ENCODE data around the gene SLAMF9. TPM values are rescaled to one million over a fixed set of nuclear protein-coding genes. Genes with fewer than 3 reads are reported as not detected.

SLAMF9 gene
- total RNA-seq, 1 experiment from 2014 or later, result not detected

DNA sequence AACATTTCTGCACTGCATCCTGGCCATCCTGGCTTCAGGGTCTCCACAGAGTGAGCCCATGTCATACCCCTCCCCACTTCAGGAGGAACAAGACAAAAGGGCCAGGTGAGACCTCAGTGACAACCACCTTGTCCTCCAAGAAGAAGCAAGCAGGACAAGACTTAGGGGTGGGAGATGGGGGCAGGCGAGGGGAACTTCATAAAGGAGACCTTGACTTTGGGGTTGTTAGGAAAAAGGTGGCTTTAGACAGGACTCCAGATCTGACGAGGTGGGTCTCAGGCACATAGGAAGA, 24.0 kb upstream of the SLAMF9 start (continued):
- no peak for TF ChIP-seq REST (IDR thresholded peaks at IDR 0.05; ENCODE audit: low read depth)
- TF ChIP-seq, protein P1, sequence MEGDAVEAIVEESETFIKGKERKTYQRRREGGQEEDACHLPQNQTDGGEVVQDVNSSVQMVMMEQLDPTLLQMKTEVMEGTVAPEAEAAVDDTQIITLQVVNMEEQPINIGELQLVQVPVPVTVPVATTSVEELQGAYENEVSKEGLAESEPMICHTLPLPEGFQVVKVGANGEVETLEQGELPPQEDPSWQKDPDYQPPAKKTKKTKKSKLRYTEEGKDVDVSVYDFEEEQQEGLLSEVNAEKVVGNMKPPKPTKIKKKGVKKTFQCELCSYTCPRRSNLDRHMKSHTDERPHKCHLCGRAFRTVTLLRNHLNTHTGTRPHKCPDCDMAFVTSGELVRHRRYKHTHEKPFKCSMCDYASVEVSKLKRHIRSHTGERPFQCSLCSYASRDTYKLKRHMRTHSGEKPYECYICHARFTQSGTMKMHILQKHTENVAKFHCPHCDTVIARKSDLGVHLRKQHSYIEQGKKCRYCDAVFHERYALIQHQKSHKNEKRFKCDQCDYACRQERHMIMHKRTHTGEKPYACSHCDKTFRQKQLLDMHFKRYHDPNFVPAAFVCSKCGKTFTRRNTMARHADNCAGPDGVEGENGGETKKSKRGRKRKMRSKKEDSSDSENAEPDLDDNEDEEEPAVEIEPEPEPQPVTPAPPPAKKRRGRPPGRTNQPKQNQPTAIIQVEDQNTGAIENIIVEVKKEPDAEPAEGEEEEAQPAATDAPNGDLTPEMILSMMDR (IDR thresholded peaks at IDR 0.05 in 2 of 3, conservative IDR thresholded peaks at IDR 0.05 in 1 of 3; ENCODE audit: borderline replicate concordance in 1 of 3, insufficient read depth in 1 of 3, low read depth in 2 of 3, low read length in 2 of 3), result no peak

- DNase-seq (ENCODE audit: low read depth, low spot score) (no peak), ATAC-seq (no peak)
- TF ChIP-seq FOSL1 (IDR thresholded peaks at IDR 0.05; ENCODE audit: low read depth) (no peak), SIN3A (IDR thresholded peaks at IDR 0.05; ENCODE audit: low read depth) (no peak), POLR2A (IDR thresholded peaks at IDR 0.05; ENCODE audit: borderline replicate concordance, extremely low read depth, insufficient read depth, insufficient read length) (no peak), RAD21 (IDR thresholded peaks at IDR 0.05; ENCODE audit: low read depth) (no peak), EZH2phosphoT487 (IDR thresholded peaks at IDR 0.05; ENCODE audit: borderline replicate concordance) (no peak), ZFX (IDR thresholded peaks at IDR 0.05) (no peak), CEBPB (IDR thresholded peaks at IDR 0.05; ENCODE audit: low read depth) (no peak), SRF (IDR thresholded peaks at IDR 0.05; ENCODE audit: low read depth) (no peak), ELF1 (IDR thresholded peaks at IDR 0.05; ENCODE audit: borderline replicate concordance, low read depth) (no peak), ZBTB33 (IDR thresholded peaks at IDR 0.05; ENCODE audit: extremely low read depth, insufficient replicate concordance, low read length) (no peak), EGR1 (IDR thresholded peaks at IDR 0.05; ENCODE audit: low read depth) (no peak)
- TF ChIP-seq, protein P2, sequence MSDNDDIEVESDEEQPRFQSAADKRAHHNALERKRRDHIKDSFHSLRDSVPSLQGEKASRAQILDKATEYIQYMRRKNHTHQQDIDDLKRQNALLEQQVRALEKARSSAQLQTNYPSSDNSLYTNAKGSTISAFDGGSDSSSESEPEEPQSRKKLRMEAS (IDR thresholded peaks at IDR 0.05), result no peak
- TF ChIP-seq, protein P3, sequence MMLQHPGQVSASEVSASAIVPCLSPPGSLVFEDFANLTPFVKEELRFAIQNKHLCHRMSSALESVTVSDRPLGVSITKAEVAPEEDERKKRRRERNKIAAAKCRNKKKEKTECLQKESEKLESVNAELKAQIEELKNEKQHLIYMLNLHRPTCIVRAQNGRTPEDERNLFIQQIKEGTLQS (IDR thresholded peaks at IDR 0.05), result no peak
- Histone ChIP-seq H3K27ac (ENCODE audit: low read depth, low read length) (no peak overlapping the region), H3K4me2 (ENCODE audit: low read length) (no peak overlapping the region), H3K9me3 (ENCODE audit: control insufficient read depth in 1 of 2, insufficient read depth in 1 of 2, low read depth in 1 of 2, low read length in 2 of 2) (no peaks in the 10 kb centered on the region), H3K4me3 (replicated peaks in 1 of 2; ENCODE audit: low read depth in 1 of 2, low read length in 2 of 2) (no peak overlapping the region), H4K20me1 (ENCODE audit: insufficient read depth) (no peaks in the 10 kb centered on the region), H3K36me3 (ENCODE audit: control insufficient read depth in 1 of 2, insufficient read depth in 2 of 2, low read length in 2 of 2) (no peaks in the 10 kb centered on the region), H3K27me3 (ENCODE audit: insufficient read depth, low read length) (peaks cover 47% of the 10 kb centered on the region), H3K9ac (ENCODE audit: low read length) (no peak overlapping the region), H3K79me2 (ENCODE audit: insufficient read depth, low read length) (no peaks in the 10 kb centered on the region), H3K9me2 (ENCODE audit: insufficient read depth) (no peaks in the 10 kb centered on the region), H3K4me1 (ENCODE audit: control insufficient read depth in 1 of 2, insufficient read depth in 2 of 2, low read length in 2 of 2) (no peaks in the 10 kb centered on the region), H2AFZ (ENCODE audit: low read depth, low read length, poor library complexity, severe bottlenecking) (no peak overlapping the region)
- intact Hi-C loops (cut with micrococcal nuclease), result no loop called here
- no TSS peak for BruUV-seq (replicated peaks)
- RAD21 ChIA-PET (ENCODE audit: low non-redundant PET in 1 of 2, low total read pairs in 2 of 2, uncharacterized antibody in 2 of 2, unreplicated experiment in 2 of 2), result no interaction called here
- POLR2A ChIA-PET, result no interaction called here
- CTCF ChIA-PET, result interaction anchor here (1.5 kb wide), 1 partner anchor 30 kb away, joined by 7 read pairs; no protein-coding TSS in a partner anchor
These were observed 23.5 kb upstream of the SLAMF9 start for GRCh38 chr1:159977364-159978106.
